IMR-90 (cell line): ENCODE data around the gene ABR. TPM values are rescaled to one million over a fixed set of nuclear protein-coding genes. Genes with fewer than 3 reads are reported as not detected.
"Not testable (repeated sequence)": the region's sequence is repeated elsewhere in the genome, so short reads cannot be mapped to it uniquely, and the experiment has no call there.

Experiments
- ATAC-seq: fragments of 200-7000 bp; cut with Tn5 transposase; 2 replicates; pipeline ENCODE4 v1.9.1; 2020; ENCODE audit warnings: low read depth, mild to moderate bottlenecking, moderate library complexity
- BruUV-seq: library from RNA; stranded (reverse); fragments of 400-500 nt; replicated peaks from 2 replicates; lab custom pipeline; 2021; lab: Mats Ljungman, UMichigan
- CTCF ChIA-PET: fragments of 300-600 bp; formaldehyde crosslinking; extraction: SDS; loops from one replicate; lab custom pipeline; 2021; ENCODE audit warnings: antibody characterized with exemption; lab: Yijun Ruan, JAX
- POLR2A ChIA-PET: fragments of 300-600 bp; sonication (Branson Sonifier 250); formaldehyde crosslinking; loops from one replicate; lab custom pipeline; 2022; ENCODE audit warnings: antibody characterized with exemption; ENCODE audit not compliant: unreplicated experiment; lab: Charles Lee
- DNase-seq: peaks from one replicate; pipeline ENCODE4 v3.0.0; 2013
- H2AFZ ChIP-seq: replicated peaks from 2 replicates; pipeline ENCODE3; 2013; ENCODE audit warnings: low read length, mild to moderate bottlenecking; ENCODE audit not compliant: poor library complexity
- H2AK5ac ChIP-seq: 2 replicates; pipeline ENCODE4 v1.6.1; 2013; ENCODE audit warnings: low read depth, low read length, inconsistent platforms
- H2AK9ac ChIP-seq: replicated peaks from 2 replicates; pipeline ENCODE3; 2013; ENCODE audit warnings: mild to moderate bottlenecking, low read depth, low read length, moderate library complexity; ENCODE audit not compliant: poor library complexity
- H2BK120ac ChIP-seq: 2 replicates; pipeline ENCODE4 v1.6.1; 2013; ENCODE audit warnings: low read depth, low read length, inconsistent platforms
- H2BK15ac ChIP-seq: 3 replicates; pipeline ENCODE4 v1.6.1; 2013; ENCODE audit warnings: low read depth, low read length, inconsistent platforms
- H2BK20ac ChIP-seq: 2 replicates; pipeline ENCODE4 v1.6.1; 2013; ENCODE audit warnings: low read depth, mild to moderate bottlenecking, inconsistent platforms, low read length, moderate library complexity
- H2BK5ac ChIP-seq: 2 replicates; pipeline ENCODE4 v1.6.1; 2013; ENCODE audit warnings: mild to moderate bottlenecking, low read depth, low read length, inconsistent platforms; ENCODE audit not compliant: poor library complexity, severe bottlenecking
- H3K14ac ChIP-seq: replicated peaks from 2 replicates; pipeline ENCODE4 v1.6.1; 2013; ENCODE audit warnings: low read depth, low read length, inconsistent platforms
- H3K18ac ChIP-seq: 2 replicates; pipeline ENCODE4 v1.6.1; 2013; ENCODE audit warnings: low read depth, low read length, control low read depth
- H3K23ac ChIP-seq: 2 replicates; pipeline ENCODE4 v1.6.1; 2013; ENCODE audit warnings: low read depth, low read length, inconsistent platforms
- H3K27ac ChIP-seq: 2 replicates; pipeline ENCODE4 v1.5.1; 2013; ENCODE audit warnings: mild to moderate bottlenecking, control low read depth, low read length; ENCODE audit not compliant: insufficient read depth
- H3K27me3 ChIP-seq: 2 replicates; pipeline ENCODE4 v1.6.1; 2013; ENCODE audit warnings: low read length; ENCODE audit not compliant: control insufficient read depth, insufficient read depth
- H3K36me3 ChIP-seq: 2 replicates; pipeline ENCODE4 v1.6.1; 2013; ENCODE audit warnings: low read length, mixed read lengths; ENCODE audit not compliant: control insufficient read depth, insufficient read depth
- H3K4ac ChIP-seq: 2 replicates; pipeline ENCODE4 v1.6.1; 2013; ENCODE audit warnings: low read depth, low read length, inconsistent platforms
- H3K4me1 ChIP-seq: 2 replicates; pipeline ENCODE4 v1.6.1; 2013; ENCODE audit warnings: low read length, mixed read lengths; ENCODE audit not compliant: control insufficient read depth, insufficient read depth
- H3K4me2 ChIP-seq: 2 replicates; pipeline ENCODE4 v1.6.1; 2013; ENCODE audit warnings: low read depth, mild to moderate bottlenecking, control low read depth, low read length, moderate library complexity
- H3K4me3 ChIP-seq: 2 replicates; pipeline ENCODE4 v1.5.1; 2013; ENCODE audit warnings: low read depth, mild to moderate bottlenecking, control low read depth, low read length, moderate library complexity; ENCODE audit not compliant: insufficient read depth
- H3K56ac ChIP-seq: 2 replicates; pipeline ENCODE4 v1.6.1; 2013; ENCODE audit warnings: low read length, inconsistent platforms; ENCODE audit not compliant: insufficient read depth; ENCODE audit errors: extremely low read depth
- H3K79me1 ChIP-seq, 2 experiments: 2 replicates each; pipeline ENCODE4 v1.6.1; 2013; ENCODE audit warnings: low read length in 2 of 2, inconsistent platforms in 1 of 2, low read depth in 1 of 2
- H3K9ac ChIP-seq: 2 replicates; pipeline ENCODE4 v1.6.1; 2013; ENCODE audit warnings: low read depth, low read length, control low read depth
- H3K9me1 ChIP-seq: 2 replicates; pipeline ENCODE4 v1.6.1; 2013; ENCODE audit warnings: low read length, inconsistent platforms; ENCODE audit not compliant: insufficient read depth
- H3K9me3 ChIP-seq: 2 replicates; pipeline ENCODE4 v1.6.1; 2013; ENCODE audit warnings: low read length; ENCODE audit not compliant: control insufficient read depth, insufficient read depth
- H4K20me1 ChIP-seq: 2 replicates; pipeline ENCODE4 v1.6.1; 2013; ENCODE audit warnings: low read length, inconsistent platforms; ENCODE audit not compliant: insufficient read depth
- H4K5ac ChIP-seq: 2 replicates; pipeline ENCODE4 v1.6.1; 2013; ENCODE audit warnings: mild to moderate bottlenecking, low read depth, low read length, control low read depth
- H4K8ac ChIP-seq, 2 experiments: 2 replicates each; pipeline ENCODE4 v1.6.1; 2013; ENCODE audit warnings: low read depth in 2 of 2, low read length in 2 of 2, control low read depth in 1 of 2, inconsistent platforms in 1 of 2
- H4K91ac ChIP-seq: 2 replicates; pipeline ENCODE4 v1.6.1; 2013; ENCODE audit warnings: low read depth, low read length, inconsistent platforms; ENCODE audit not compliant: insufficient read depth
- WGBS, 2 experiments: methylation state at CpG; one replicate each; pipeline versions ENCODE4 v1.1.5 to v1.1.7; 2013; ENCODE audit warnings: missing lambda C conversion rate in 2 of 2; ENCODE audit not compliant: insufficient read length in 1 of 2; ENCODE audit errors: extremely low coverage in 2 of 2; 5-methylcytosine and 5-hydroxymethylcytosine counted together
- dilution Hi-C: fragments of 300-500 bp; cut with HindIII; formaldehyde crosslinking; loops from one replicate; pipeline ENCODE4 v1.14.3; 2018; ENCODE audit warnings: low sequenced_read_pairs; ENCODE audit not compliant: unreplicated experiment
- in situ Hi-C: fragments of 300-500 bp; cut with MboI; formaldehyde crosslinking; loops from 3 replicates; pipeline ENCODE4 v1.14.3; 2019; ENCODE audit warnings: low sequenced_read_pairs, inconsistent platforms, mixed read lengths
- intact Hi-C: fragments of 100-400 bp; cut with micrococcal nuclease; formaldehyde crosslinking; loops from 2 replicates; pipeline ENCODE4 v1.10.0; 2022
- polyA plus RNA-seq, 3 experiments: library from polyadenylated mRNA; depleted of rRNA; stranded (reverse); fragments of >200 nt; gene quantifications; 2 replicates each; pipeline ENCODE4 v1.2.3, GENCODE V29; 2012; ENCODE audit warnings: low replicate concordance in 1 of 3
- total RNA-seq: library from RNA; depleted of rRNA; stranded (reverse); fragments of >200 nt; gene quantifications from 2 replicates; pipeline ENCODE4 v1.2.3, GENCODE V29; 2012

The ABR gene
- total and polyA plus RNA-seq, 2 of the 4 experiments (the other 2 are of a cell fraction): 28.3 to 79.7 TPM

GRCh38 chr17:1121442-1121817, 58.4 kb downstream of the ABR start:
- H2BK5ac ChIP-seq, H2AK5ac ChIP-seq, H3K56ac ChIP-seq, POLR2A ChIA-PET, H3K23ac ChIP-seq, H3K27ac ChIP-seq, H2BK20ac ChIP-seq, H3K4ac ChIP-seq, H3K4me1 ChIP-seq, H2BK15ac ChIP-seq, dilution Hi-C loops, ATAC-seq, H3K9me3 ChIP-seq, H3K27me3 ChIP-seq, DNase-seq, H2BK120ac ChIP-seq, H3K18ac ChIP-seq, intact Hi-C loops, H3K9me1 ChIP-seq, H3K9ac ChIP-seq, BruUV-seq, H3K4me3 ChIP-seq, H3K4me2 ChIP-seq, H2AK9ac ChIP-seq, H4K8ac ChIP-seq, H3K79me1 ChIP-seq, H4K5ac ChIP-seq, H3K14ac ChIP-seq, H4K91ac ChIP-seq, H2AFZ ChIP-seq: not testable (repeated sequence)
- H3K36me3 ChIP-seq: peaks cover 14% of the 10 kb centered on the region; the same call in 1 of the 2 replicates
- no CpG with 5 or more reads among the region's 1 CpG for WGBS, 2 experiments
- CTCF ChIA-PET: interaction anchor here (1.8 kb wide), 1 partner anchor 66 kb away, joined by 11 read pairs; no protein-coding TSS in a partner anchor
- in situ Hi-C loops: loop anchor here (10.0 kb wide), 1 partner anchor 53 kb away; the partner anchor contains the start of gene ABR
- H4K20me1 ChIP-seq: peaks cover 16% of the 10 kb centered on the region
